HL-60 (cell line): Measurements from ENCODE around the gene GPATCH1.
A peak's percentile ranks its signal among the peaks of the same experiment; 100 is the strongest.
"Not testable (repeated sequence)": the region's sequence is repeated elsewhere in the genome, so short reads cannot be mapped to it uniquely, and the experiment has no call there.

Source experiments
- DNase-seq, 2 experiments: peaks; one replicate each; pipeline ENCODE4 v3.0.0-alpha.2; 2010 to 2020; ENCODE audit warnings: low read depth in 1 of 2, low spot score in 1 of 2
- H3K27ac ChIP-seq: fragments of 250-450 bp; sonication (Bioruptor Pico); replicated peaks from 2 replicates; pipeline ENCODE4 v1.5.1; 2020; ENCODE audit warnings: mild to moderate bottlenecking, moderate library complexity
- H3K27me3 ChIP-seq: fragments of 250-450 bp; sonication (Bioruptor Pico); 2 replicates; pipeline ENCODE4 v1.5.1; 2021; ENCODE audit warnings: mild to moderate bottlenecking, moderate library complexity; ENCODE audit not compliant: insufficient read depth, poor library complexity, severe bottlenecking
- H3K4me3 ChIP-seq: replicated peaks from 2 replicates; pipeline ENCODE4 v1.5.1; 2011; ENCODE audit warnings: mild to moderate bottlenecking, control low read depth, low read length; ENCODE audit not compliant: insufficient read depth
- CTCF ChIP-seq: IDR thresholded peaks from one replicate; pipeline ENCODE4 v1.5.1; 2011; ENCODE audit warnings: low read length, control low read depth, inconsistent platforms; ENCODE audit not compliant: insufficient read depth
- GABPA ChIP-seq: IDR thresholded peaks from 2 replicates; pipeline ENCODE4 v1.6.1; 2012; ENCODE audit warnings: low read depth
- POLR2AphosphoS5 ChIP-seq: IDR thresholded peaks from 2 replicates; pipeline ENCODE4 v1.6.1; 2012; ENCODE audit warnings: low read depth
- REST ChIP-seq: IDR thresholded peaks from 2 replicates; pipeline ENCODE4 v1.6.1; 2012; ENCODE audit warnings: low read depth; ENCODE audit not compliant: insufficient replicate concordance
- SPI1 ChIP-seq: IDR thresholded peaks from 2 replicates; pipeline ENCODE4 v1.6.1; 2012; ENCODE audit warnings: low read depth, mild to moderate bottlenecking, borderline replicate concordance

GPATCH1 gene

DNA sequence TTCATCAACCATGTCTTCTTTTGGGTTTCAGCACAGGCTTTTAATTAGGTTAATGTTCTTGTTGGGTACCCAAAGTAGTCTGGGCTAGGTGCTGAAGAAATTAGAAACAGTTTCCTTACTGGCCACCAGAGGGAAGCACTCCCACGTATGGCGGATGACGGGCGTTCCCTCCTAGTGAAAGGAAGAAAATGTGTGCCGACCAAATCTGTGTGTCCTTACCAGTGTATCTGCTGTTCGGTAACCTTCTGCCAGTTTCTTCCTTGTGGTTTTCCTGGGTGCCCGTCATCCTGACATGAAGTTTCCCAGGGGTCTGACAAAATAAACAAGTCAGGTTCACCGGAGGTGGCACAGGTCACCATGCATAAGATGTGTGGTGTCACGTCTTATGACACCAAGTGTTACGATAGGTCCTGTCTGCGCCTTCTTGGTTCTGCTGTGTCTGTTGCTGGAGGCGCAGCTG lies 45.0 kb downstream of the GPATCH1 start:
- DNase-seq = peak; percentile 41 to 61
- TF ChIP-seq CTCF (peak; percentile 57), POLR2AphosphoS5 (no peak)
- H3K27ac ChIP-seq = no peak overlapping the region
- no peak overlapping the region for H3K4me3 ChIP-seq
- no peaks in the 10 kb centered on the region for H3K27me3 ChIP-seq

DNA sequence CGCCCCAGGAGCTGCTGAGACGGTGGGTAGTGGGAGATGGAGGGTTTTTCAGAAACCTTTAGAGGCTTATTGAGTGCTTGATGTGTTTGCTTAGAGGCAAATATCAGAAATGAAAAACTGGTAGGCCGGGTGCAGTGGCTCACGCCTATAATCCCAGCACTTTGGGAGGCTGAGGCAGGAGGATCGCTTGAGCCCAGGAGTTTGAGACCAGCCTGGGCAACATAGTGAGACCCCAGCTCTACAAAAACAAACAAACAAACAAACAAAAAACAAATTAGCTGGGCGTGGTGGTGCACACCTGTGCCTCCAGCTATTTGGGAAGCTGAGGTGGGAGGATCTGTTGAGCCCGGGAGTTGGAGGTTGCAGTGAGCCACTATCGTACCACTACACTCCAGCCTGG lies 45.7 kb downstream of the GPATCH1 start:
- DNase-seq, H3K27me3 ChIP-seq, H3K27ac ChIP-seq, H3K4me3 ChIP-seq: not testable (repeated sequence)

DNA sequence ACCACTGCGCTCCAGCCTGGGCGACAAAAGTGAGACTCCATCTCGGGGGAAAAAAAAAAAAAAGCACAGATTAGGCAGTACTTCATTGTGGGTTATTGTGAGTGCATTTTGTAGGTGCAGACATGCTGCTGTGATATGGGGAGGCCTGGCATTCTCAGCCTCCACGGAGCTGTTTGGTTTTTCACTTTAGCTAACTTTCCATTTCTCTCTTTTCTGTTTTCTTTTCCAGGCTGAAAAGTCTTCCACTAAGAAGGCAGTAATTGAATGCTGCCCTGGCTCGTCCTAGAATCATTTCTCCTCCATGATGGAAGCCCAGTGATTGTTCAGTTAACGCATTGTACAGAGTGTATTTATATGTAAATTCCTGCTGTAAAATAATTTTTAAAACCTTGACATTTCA lies 48.9 kb downstream of the GPATCH1 start:
- Histone ChIP-seq H3K27me3 (no peaks in the 10 kb centered on the region), H3K4me3 (no peak overlapping the region), H3K27ac (no peak overlapping the region)
- DNase-seq = no peak
- TF ChIP-seq CTCF = no peak
- TF ChIP-seq REST = no peak
- TF ChIP-seq POLR2AphosphoS5 = no peak

- no peak overlapping the region for H3K27ac ChIP-seq
- DNase-seq = no peak
- no peak for TF ChIP-seq REST
- TF ChIP-seq POLR2AphosphoS5 = no peak
- TF ChIP-seq CTCF = no peak
- no peak for TF ChIP-seq GABPA
- no peak for TF ChIP-seq SPI1
- H3K4me3 ChIP-seq = no peak overlapping the region
- H3K27me3 ChIP-seq = no peaks in the 10 kb centered on the region
These were observed 49.5 kb downstream of the GPATCH1 start for GRCh38 chr19:33130433-33130832.

DNA sequence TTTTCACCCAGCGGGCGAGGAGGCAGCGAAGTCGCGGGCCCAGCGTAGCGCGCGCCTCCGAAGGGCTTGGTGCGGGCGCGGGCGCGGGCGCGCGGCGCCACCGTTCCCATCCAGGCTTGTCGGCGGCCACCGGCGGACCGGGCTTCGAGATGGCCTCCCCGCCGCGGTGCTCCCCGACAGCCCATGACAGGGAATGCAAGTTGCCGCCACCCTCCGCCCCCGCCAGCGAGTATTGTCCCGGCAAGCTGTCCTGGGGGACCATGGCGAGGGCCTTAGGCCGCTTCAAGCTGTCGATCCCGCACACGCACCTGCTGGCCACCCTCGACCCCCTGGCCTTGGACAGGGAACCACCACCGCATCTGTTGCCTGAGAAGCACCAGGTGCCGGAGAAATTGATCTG lies 51.0 kb downstream of the GPATCH1 start, which contains the start of gene WDR88:
WDR88 (plus strand) TSS at position 94 of the 400 bp plus-strand sequence; CDS start at position 150, 56 bp downstream.
- no peak within 1 kb of the TSS for H3K27ac ChIP-seq
- no peak within 1 kb of the TSS for H3K4me3 ChIP-seq
- no peak for DNase-seq
- no peaks in the 10 kb centered on the region for H3K27me3 ChIP-seq
- TF ChIP-seq GABPA (no peak), REST (no peak)
